GM12878 (cell line): ENCODE results near the gene PDE11A. TPM values are rescaled to one million over a fixed set of nuclear protein-coding genes. Genes with fewer than 3 reads are reported as not detected.

Experiments used
- ATAC-seq: fragments of 200-7000 bp; cut with Tn5 transposase; 3 replicates; pipeline ENCODE4 v1.9.1; 2020; ENCODE audit warnings: mild to moderate bottlenecking, moderate library complexity
- BruUV-seq: library from RNA; stranded (reverse); fragments of 400-500 nt; replicated peaks from 2 replicates; lab custom pipeline; 2021; lab: Mats Ljungman, UMichigan
- CTCF ChIA-PET: fragments of 300-600 bp; sonication (Branson Sonifier 250); formaldehyde crosslinking; extraction: SDS; loops from one replicate; lab custom pipeline; 2021; ENCODE audit warnings: inconsistent platforms; lab: Yijun Ruan, JAX
- POLR2A ChIA-PET: fragments of 350-600 bp; formaldehyde crosslinking; extraction: SDS; loops from one replicate; lab custom pipeline; 2021; ENCODE audit warnings: inconsistent platforms; lab: Charles Lee
- RAD21 ChIA-PET: fragments of 300-600 bp; sonication (Branson Sonifier 250); formaldehyde crosslinking; loops from one replicate; lab custom pipeline; 2023; ENCODE audit warnings: antibody characterized with exemption; ENCODE audit not compliant: unreplicated experiment; lab: Charles Lee
- SMC1A ChIA-PET: fragments of 300-600 bp; sonication (Branson Sonifier 250); formaldehyde crosslinking; loops from one replicate; lab custom pipeline; 2023; ENCODE audit not compliant: unreplicated experiment, uncharacterized antibody; lab: Charles Lee
- DNase-seq: peaks from one replicate; pipeline ENCODE4 v3.0.0-alpha.2; 2011; ENCODE audit warnings: low read depth, low spot score
- FAIRE-seq: peaks from 3 replicates; lab custom pipeline; 2011; peaks lifted over from hg19 to GRCh38; lab: Jason Lieb, UNC
- H2AFZ ChIP-seq: 2 replicates; pipeline ENCODE4 v1.6.0; 2011; ENCODE audit warnings: low read depth, low read length, control low read depth; ENCODE audit not compliant: control insufficient read depth
- H3K27ac ChIP-seq: 2 replicates; pipeline ENCODE4 v1.5.1; 2011; ENCODE audit warnings: control low read depth; ENCODE audit not compliant: control insufficient read depth, insufficient read depth
- H3K27me3 ChIP-seq, 2 experiments: replicated peaks in 1 of 2; 2 replicates each; pipeline versions ENCODE4 v1.6.0 to v1.6.1; 2011; ENCODE audit warnings: low read length in 1 of 2; ENCODE audit not compliant: control insufficient read depth in 2 of 2, insufficient read depth in 2 of 2
- H3K36me3 ChIP-seq, 2 experiments: 2 replicates each; pipeline ENCODE4 v1.5.1; 2011; ENCODE audit warnings: low read length in 1 of 2; ENCODE audit not compliant: control insufficient read depth in 2 of 2, insufficient read depth in 2 of 2
- H3K4me1 ChIP-seq: 2 replicates; pipeline ENCODE4 v1.6.1; 2011; ENCODE audit warnings: mild to moderate bottlenecking, low read length, moderate library complexity, mixed read lengths; ENCODE audit not compliant: control insufficient read depth, insufficient read depth
- H3K4me2 ChIP-seq: 2 replicates; pipeline ENCODE4 v1.6.0; 2011; ENCODE audit warnings: control low read depth; ENCODE audit not compliant: control insufficient read depth, insufficient read depth
- H3K4me3 ChIP-seq: fragments of 200-600 bp; sonication (generic); 2 replicates; pipeline ENCODE4 v1.5.1; 2016
- H3K79me2 ChIP-seq: 2 replicates; pipeline ENCODE4 v1.6.0; 2011; ENCODE audit warnings: low read length; ENCODE audit not compliant: control insufficient read depth, insufficient read depth
- H3K9ac ChIP-seq: 2 replicates; pipeline ENCODE4 v1.8.0; 2011; ENCODE audit warnings: low read length, control low read depth, mixed read lengths; ENCODE audit not compliant: control insufficient read depth, insufficient read depth
- H3K9me3 ChIP-seq: replicated peaks from 3 replicates; pipeline ENCODE4 v1.5.1; 2011; ENCODE audit warnings: mild to moderate bottlenecking, low read length; ENCODE audit not compliant: control insufficient read depth, insufficient read depth
- H4K20me1 ChIP-seq: 2 replicates; pipeline ENCODE4 v1.6.0; 2011; ENCODE audit not compliant: control insufficient read depth, insufficient read depth
- CBX5 ChIP-seq: sonication (generic); IDR thresholded peaks from 2 replicates; pipeline ENCODE4 v1.6.1; 2016; ENCODE audit warnings: low read depth, moderate library complexity, mild to moderate bottlenecking, inconsistent platforms
- EGR1 ChIP-seq, 2 experiments: IDR thresholded peaks; 1 replicate in 1 of 2; 2 replicates in 1 of 2; pipeline ENCODE4 v1.6.1; 2011 to 2012; ENCODE audit warnings: low read depth in 2 of 2, low read length in 2 of 2, borderline replicate concordance in 1 of 2, mild to moderate bottlenecking in 1 of 2, moderate library complexity in 1 of 2
- HDAC2 ChIP-seq: fragments of 200-600 bp; sonication (generic); IDR thresholded peaks from 2 replicates; pipeline ENCODE4 v1.6.1; 2017
- IRF4 ChIP-seq: IDR thresholded peaks from 2 replicates; pipeline ENCODE4 v1.6.1; 2011; ENCODE audit warnings: low read depth, low read length
- KDM1A ChIP-seq: fragments of 200-600 bp; sonication (generic); IDR thresholded peaks from 2 replicates; pipeline ENCODE4 v1.6.1; 2016; ENCODE audit warnings: borderline replicate concordance
- LARP7 ChIP-seq: fragments of 450-650 bp; IDR thresholded peaks from 2 replicates; pipeline ENCODE4 v1.6.1; 2017; ENCODE audit warnings: mild to moderate bottlenecking
- NFYB ChIP-seq: IDR thresholded peaks from 2 replicates; pipeline ENCODE4 v1.6.1; 2011; ENCODE audit warnings: low read depth, mild to moderate bottlenecking, low read length, improper control_type of control experiment, moderate library complexity; ENCODE audit not compliant: insufficient read depth
- NR2C2 ChIP-seq: IDR thresholded peaks from 2 replicates; pipeline ENCODE4 v1.6.1; 2011; ENCODE audit warnings: borderline replicate concordance, low read depth; ENCODE audit not compliant: control insufficient read depth, insufficient read length
- PAX8 ChIP-seq: fragments of 450-650 bp; IDR thresholded peaks from 2 replicates; pipeline ENCODE4 v1.6.1; 2017; ENCODE audit warnings: mild to moderate bottlenecking, moderate library complexity
- RB1 ChIP-seq: fragments of 450-650 bp; formaldehyde crosslinking; IDR thresholded peaks from 2 replicates; pipeline ENCODE4 v1.6.1; 2017; ENCODE audit warnings: mild to moderate bottlenecking, borderline replicate concordance
- REST ChIP-seq: IDR thresholded peaks from 2 replicates; pipeline ENCODE4 v1.6.1; 2012; ENCODE audit warnings: mild to moderate bottlenecking, low read depth, low read length
- SPI1 ChIP-seq: IDR thresholded peaks from 2 replicates; pipeline ENCODE4 v1.6.1; 2011; ENCODE audit warnings: low read depth, mild to moderate bottlenecking, low read length, moderate library complexity, borderline replicate concordance; ENCODE audit not compliant: insufficient read depth
- STAT3 ChIP-seq: IDR thresholded peaks from 2 replicates; pipeline ENCODE4 v1.6.1; 2011; ENCODE audit warnings: low read depth, low read length, improper control_type of control experiment
- ZNF274 ChIP-seq: IDR thresholded peaks from one replicate; pipeline ENCODE4 v1.8.0; 2011; ENCODE audit not compliant: insufficient read length, insufficient read depth
- WGBS: methylation state at CpG from one replicate; pipeline ENCODE4 v1.1.6; 2016; ENCODE audit warnings: low lambda C conversion rate; ENCODE audit not compliant: insufficient replicate concordance, insufficient coverage; ENCODE audit errors: missing lambda C conversion rate; 5-methylcytosine and 5-hydroxymethylcytosine counted together
- in situ Hi-C: fragments of 300-500 bp; cut with MboI; formaldehyde crosslinking; loops from 9 replicates; pipeline ENCODE4 v1.14.3; 2018; ENCODE audit warnings: mixed read lengths
- intact Hi-C: fragments of 100-400 bp; cut with micrococcal nuclease; formaldehyde crosslinking; loops from one replicate; pipeline ENCODE4 v1.14.2; 2022; ENCODE audit not compliant: unreplicated experiment
- polyA plus RNA-seq, 11 experiments: library from polyadenylated mRNA; depleted of rRNA in 4 of 11; unstranded in 6 of 11; stranded (reverse) in 5 of 11; fragments of >200 nt; fragmentation: Nextera tagmentation in 4 of 11; fragmentation: Illumina TruSeq in 1 of 11; extraction: Ambion mirVana in 4 of 11; extraction: Trizol in 1 of 11; gene quantifications; 1 replicate in 1 of 11; 2 replicates in 10 of 11; pipeline versions ENCODE4 v1.2.1 to v1.2.3, GENCODE V29; 2011 to 2016; ENCODE audit warnings: inconsistent platforms in 2 of 11, missing spikeins in 2 of 11, low read depth in 1 of 11
- total RNA-seq, 4 experiments: library from RNA; depleted of rRNA in 3 of 4; stranded (reverse); fragments of >200 nt in 3 of 4; fragmentation: Illumina TruSeq in 1 of 4; extraction: Trizol in 1 of 4; gene quantifications; 2 replicates each; pipeline versions ENCODE4 v1.2.1 to v1.2.3, GENCODE V29; 2013 to 2021
- TF ChIP-seq, protein P1 (sequence below): fragments of 450-650 bp; IDR thresholded peaks from 2 replicates; pipeline ENCODE4 v1.6.1; 2014; ENCODE audit warnings: mild to moderate bottlenecking

Gene PDE11A
- total and polyA plus RNA-seq, 10 of the 15 experiments (the other 5 are each of a cell fraction or from before 2014, with no cell fraction given) = 0.01 to 0.17 (median 0.06) TPM; not detected in 5

DNA sequence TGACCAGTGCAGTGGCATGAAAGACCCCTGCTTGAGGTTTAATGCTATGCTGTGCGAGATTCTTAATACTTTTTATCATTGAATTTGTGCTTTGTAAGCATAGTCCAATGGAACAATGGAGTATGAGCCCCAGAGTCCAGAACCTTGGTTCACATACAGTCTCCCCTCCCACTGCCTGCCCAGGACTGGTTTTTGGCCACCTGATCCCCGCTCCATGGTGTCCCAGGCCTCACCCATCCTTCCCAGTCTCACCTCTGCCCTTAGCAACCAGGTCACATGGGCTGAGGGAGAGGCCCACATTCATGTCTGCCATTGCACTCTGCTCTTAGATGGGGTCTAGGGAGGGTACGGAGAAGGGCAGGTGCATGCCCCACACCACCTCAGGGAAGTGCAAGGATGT lies 6.3 kb downstream of the PDE11A start:
- intact Hi-C loops = no loop called here
- Histone ChIP-seq H3K9ac (no peak overlapping the region), H2AFZ (no peak overlapping the region), H3K36me3 (no peaks in the 10 kb centered on the region), H3K4me1 (no peaks in the 10 kb centered on the region), H3K4me3 (no peak overlapping the region), H3K4me2 (no peak overlapping the region), H3K27me3 (peaks cover 0 to 2% of the 10 kb centered on the region in 2 experiments; a peak in 3 of 4 replicates), H3K79me2 (no peaks in the 10 kb centered on the region), H3K27ac (no peak overlapping the region), H3K9me3 (no peaks in the 10 kb centered on the region), H4K20me1 (no peaks in the 10 kb centered on the region)
- FAIRE-seq = no peak
- ChIA-PET POLR2A (no interaction called here), CTCF (no interaction called here), RAD21 (no interaction called here), SMC1A (no interaction called here)
- no peak for ATAC-seq
- BruUV-seq = no TSS peak
- no peak for DNase-seq
- no peak for TF ChIP-seq PAX8
- no peak for TF ChIP-seq ZNF274
- TF ChIP-seq HDAC2 = no peak
- TF ChIP-seq NR2C2 = no peak
- TF ChIP-seq EGR1 (IDR thresholded peaks at IDR 0.05; ENCODE audit: borderline replicate concordance in 1 of 2, low read depth in 2 of 2, low read length in 2 of 2) = no peak
- TF ChIP-seq, protein P1, sequence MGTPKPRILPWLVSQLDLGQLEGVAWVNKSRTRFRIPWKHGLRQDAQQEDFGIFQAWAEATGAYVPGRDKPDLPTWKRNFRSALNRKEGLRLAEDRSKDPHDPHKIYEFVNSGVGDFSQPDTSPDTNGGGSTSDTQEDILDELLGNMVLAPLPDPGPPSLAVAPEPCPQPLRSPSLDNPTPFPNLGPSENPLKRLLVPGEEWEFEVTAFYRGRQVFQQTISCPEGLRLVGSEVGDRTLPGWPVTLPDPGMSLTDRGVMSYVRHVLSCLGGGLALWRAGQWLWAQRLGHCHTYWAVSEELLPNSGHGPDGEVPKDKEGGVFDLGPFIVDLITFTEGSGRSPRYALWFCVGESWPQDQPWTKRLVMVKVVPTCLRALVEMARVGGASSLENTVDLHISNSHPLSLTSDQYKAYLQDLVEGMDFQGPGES = no peak
- no peak for TF ChIP-seq LARP7
- TF ChIP-seq CBX5 = no peak
- no peak for TF ChIP-seq STAT3
- no peak for TF ChIP-seq KDM1A
- TF ChIP-seq REST = no peak
- TF ChIP-seq NFYB = no peak
- TF ChIP-seq IRF4 = no peak
- TF ChIP-seq RB1 = no peak
- no peak for TF ChIP-seq SPI1
- WGBS = 12% methylated on average over 3 of the region's 3 CpGs
- in situ Hi-C loops = no loop called here
